Endodermal cell (in vitro differentiated cells): ENCODE measurements around the gene PTPRM. TPM values are rescaled to one million over a fixed set of nuclear protein-coding genes. Genes with fewer than 3 reads are reported as not detected.

Source experiments
- DNase-seq: peaks from one replicate; pipeline ENCODE4 v3.0.0-alpha.2; 2017
- H3K27ac ChIP-seq: 2 replicates; pipeline ENCODE4 v1.5.1; 2013; ENCODE audit warnings: mild to moderate bottlenecking, low read depth, low read length, moderate library complexity
- H3K27me3 ChIP-seq: 2 replicates; pipeline ENCODE4 v1.6.1; 2013; ENCODE audit warnings: mild to moderate bottlenecking, low read length, moderate library complexity; ENCODE audit not compliant: insufficient read depth, control insufficient read depth, poor library complexity, severe bottlenecking
- H3K36me3 ChIP-seq: 2 replicates; pipeline ENCODE4 v1.7.0; 2013; ENCODE audit warnings: mild to moderate bottlenecking, low read length, moderate library complexity; ENCODE audit not compliant: control insufficient read depth, insufficient read depth
- H3K4me1 ChIP-seq: one replicate; pipeline ENCODE4 v1.7.0; 2013; ENCODE audit warnings: low read length; ENCODE audit not compliant: control insufficient read depth, insufficient read depth
- H3K4me3 ChIP-seq: 2 replicates; pipeline ENCODE4 v1.5.1; 2013; ENCODE audit warnings: mild to moderate bottlenecking, low read length, moderate library complexity
- H3K9ac ChIP-seq: 2 replicates; pipeline ENCODE4 v1.6.1; 2013; ENCODE audit warnings: mild to moderate bottlenecking, low read length, moderate library complexity; ENCODE audit not compliant: poor library complexity, severe bottlenecking; ENCODE audit errors: extremely low read depth
- H3K9me3 ChIP-seq: 2 replicates; pipeline ENCODE4 v1.6.1; 2013; ENCODE audit warnings: mild to moderate bottlenecking, low read length, moderate library complexity; ENCODE audit not compliant: control insufficient read depth
- H3K27ac Mint-ChIP-seq: 2 replicates; pipeline ENCODE4 v1.8.0; 2020; ENCODE audit warnings: mixed read lengths
- H3K27me3 Mint-ChIP-seq: 2 replicates; pipeline ENCODE4 v1.8.0; 2021; ENCODE audit warnings: mild to moderate bottlenecking, mixed read lengths; ENCODE audit not compliant: insufficient read depth
- H3K36me3 Mint-ChIP-seq: 2 replicates; pipeline ENCODE4 v1.8.0; 2020; ENCODE audit warnings: low read depth, mixed read lengths
- H3K4me1 Mint-ChIP-seq: 2 replicates; pipeline ENCODE4 v1.8.0; 2020; ENCODE audit warnings: mixed read lengths
- H3K4me3 Mint-ChIP-seq: 2 replicates; pipeline ENCODE4 v1.8.0; 2020; ENCODE audit warnings: mild to moderate bottlenecking, moderate library complexity, mixed read lengths
- H3K9me3 Mint-ChIP-seq: 2 replicates; pipeline ENCODE4 v1.8.0; 2020; ENCODE audit warnings: mild to moderate bottlenecking, mixed read lengths
- CTCF ChIP-seq: fragments of 200-600 bp; sonication (generic); conservative IDR thresholded peaks from 2 replicates; pipeline ENCODE4 v1.5.0; 2021; ENCODE audit warnings: antibody characterized with exemption, mild to moderate bottlenecking
- whole genome bisulfite sequencing, 2 experiments: methylation state at CpG; one replicate each; pipeline versions ENCODE4 v1.1.5 to v1.1.7; 2013; ENCODE audit warnings: missing lambda C conversion rate in 2 of 2, mixed read lengths in 1 of 2; ENCODE audit not compliant: insufficient coverage in 1 of 2, insufficient read length in 1 of 2; 5-methylcytosine and 5-hydroxymethylcytosine counted together
- total RNA-seq, 2 donors: library from RNA; stranded (reverse); fragmentation: NEBNext Ultra II Directional in 1 of 2; extraction: Animal tissue kit (Norgen Biotek cat#: 25700) in 1 of 2; gene quantifications; 2 replicates in 1 of 2; 3 replicates in 1 of 2; pipeline ENCODE4 v1.2.1, GENCODE V29; 2021

PTPRM gene
- total RNA-seq, 2 donors from 2014 or later: 47.2 to 57.6 TPM

GRCh38 chr18:8337211-8337610, 770.1 kb downstream of the PTPRM start:
- no peak overlapping the region for H3K27ac ChIP-seq
- WGBS, 2 experiments: 80 to 82% methylated on average over 1 to 3 of the region's 3 CpGs

GRCh38 chr18:8339210-8339609, 772.1 kb downstream of the PTPRM start:
- Histone ChIP-seq H3K9me3 (no peaks in the 10 kb centered on the region), H3K27ac (no peak overlapping the region), H3K4me1 (peaks cover 12% of the 10 kb centered on the region), H3K9ac (no peak overlapping the region), H3K4me3 (no peak overlapping the region), H3K36me3 (no peaks in the 10 kb centered on the region), H3K27me3 (no peaks in the 10 kb centered on the region)
- WGBS, 2 experiments: 94 to 100% methylated on average over 3 to 4 of the region's 4 CpGs
- no peak for DNase-seq
- TF ChIP-seq CTCF: no peak
- Mint-ChIP-seq H3K4me1 (peaks cover 28% of the 10 kb centered on the region), H3K27me3 (no peaks in the 10 kb centered on the region), H3K27ac (no peak overlapping the region), H3K4me3 (no peak overlapping the region), H3K36me3 (no peaks in the 10 kb centered on the region), H3K9me3 (no peaks in the 10 kb centered on the region)

More at GRCh38 chr18:8337211-8337610, 770.1 kb downstream of the PTPRM start:
- Histone ChIP-seq H3K9ac (no peak overlapping the region), H3K4me3 (no peak overlapping the region), H3K4me1 (peaks cover 12% of the 10 kb centered on the region), H3K9me3 (no peaks in the 10 kb centered on the region), H3K36me3 (no peaks in the 10 kb centered on the region), H3K27me3 (no peaks in the 10 kb centered on the region)
- Mint-ChIP-seq H3K4me3 (no peak overlapping the region), H3K27ac (no peak overlapping the region), H3K4me1 (peaks cover 28% of the 10 kb centered on the region), H3K36me3 (no peaks in the 10 kb centered on the region), H3K9me3 (no peaks in the 10 kb centered on the region), H3K27me3 (no peaks in the 10 kb centered on the region)
- no peak for TF ChIP-seq CTCF
- no peak for DNase-seq

DNA sequence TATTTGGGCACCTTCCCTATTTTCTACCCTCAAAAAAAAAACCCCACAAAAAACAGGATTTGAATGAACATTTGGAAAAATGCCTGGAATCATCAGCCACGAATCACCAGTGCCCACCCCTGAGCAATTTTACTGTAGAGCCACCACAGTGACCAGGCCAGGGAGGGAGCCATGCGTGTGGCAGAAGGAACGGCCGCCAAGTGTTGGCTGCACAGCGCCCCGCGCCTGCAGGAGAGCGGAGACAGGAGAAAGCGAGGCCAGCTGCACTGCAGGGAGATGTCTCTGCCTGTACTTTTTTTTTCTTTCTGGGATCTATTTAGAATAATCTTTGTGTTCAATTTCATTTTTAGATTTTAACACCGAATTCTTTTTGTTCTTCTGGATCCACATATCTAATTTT, 772.8 kb downstream of the PTPRM start:
- no peaks in the 10 kb centered on the region for H3K9me3 ChIP-seq
- no peak for DNase-seq
- Mint-ChIP-seq H3K27me3 (no peaks in the 10 kb centered on the region), H3K4me3 (no peak overlapping the region), H3K36me3 (peaks cover 5% of the 10 kb centered on the region), H3K4me1 (peaks cover 28% of the 10 kb centered on the region), H3K27ac (no peak overlapping the region), H3K9me3 (no peaks in the 10 kb centered on the region)
- 95 to 100% methylated on average over 2 to 10 of the region's 10 CpGs for whole genome bisulfite sequencing, 2 experiments
- H3K27ac ChIP-seq: no peak overlapping the region
- peaks cover 12% of the 10 kb centered on the region for H3K4me1 ChIP-seq
- H3K9ac ChIP-seq: no peak overlapping the region
- no peaks in the 10 kb centered on the region for H3K36me3 ChIP-seq
- no peak for TF ChIP-seq CTCF
- H3K4me3 ChIP-seq: no peak overlapping the region
- no peaks in the 10 kb centered on the region for H3K27me3 ChIP-seq
